GM15510 (cell line): Measurements from ENCODE around the gene TMEM9.
A peak's percentile ranks its signal among the peaks of the same experiment; 100 is the strongest.

ENCODE experiments used
- POLR2A ChIP-seq: IDR thresholded peaks from 3 replicates; pipeline ENCODE4 v1.6.1; 2011; ENCODE audit warnings: borderline replicate concordance; ENCODE audit not compliant: insufficient read length; ENCODE audit errors: extremely low read depth

The TMEM9 gene

GRCh38 chr1:201180141-201180540 lies 25.9 kb upstream of the TMEM9 start:
- no peak for TF ChIP-seq POLR2A

GRCh38 chr1:201178718-201179117 lies 24.4 kb upstream of the TMEM9 start:
- no peak for TF ChIP-seq POLR2A

- no peak for TF ChIP-seq POLR2A
Observed at GRCh38 chr1:201176940-201177339, 22.7 kb upstream of the TMEM9 start.

- TF ChIP-seq POLR2A, result no peak
Observed at GRCh38 chr1:201175820-201176500, 21.7 kb upstream of the TMEM9 start.

- TF ChIP-seq POLR2A, result no peak
Observed at GRCh38 chr1:201173736-201174135, 19.5 kb upstream of the TMEM9 start.

- no peak for TF ChIP-seq POLR2A
Observed at GRCh38 chr1:201172999-201173610, 18.8 kb upstream of the TMEM9 start.

- no peak for TF ChIP-seq POLR2A
Observed at GRCh38 chr1:201172326-201172725, 18.1 kb upstream of the TMEM9 start.

- TF ChIP-seq POLR2A, result peak; percentile 1
Observed at GRCh38 chr1:201171063-201172036, 17.1 kb upstream of the TMEM9 start.

GRCh38 chr1:201170533-201171062 lies 16.3 kb upstream of the TMEM9 start:
- peak; percentile 58 for TF ChIP-seq POLR2A

- no peak for TF ChIP-seq POLR2A
Observed at GRCh38 chr1:201169971-201170532, 15.8 kb upstream of the TMEM9 start.

- TF ChIP-seq POLR2A, result no peak
Observed at GRCh38 chr1:201169203-201169602, 14.9 kb upstream of the TMEM9 start.

GRCh38 chr1:201167041-201167991 lies 13.0 kb upstream of the TMEM9 start:
- TF ChIP-seq POLR2A, result no peak

- no peak for TF ChIP-seq POLR2A
Observed at GRCh38 chr1:201164645-201165044, 10.4 kb upstream of the TMEM9 start.

- TF ChIP-seq POLR2A, result no peak
Observed at GRCh38 chr1:201163707-201164106, 9.4 kb upstream of the TMEM9 start.
